ENCODE results near the gene TMEM231.
"Not testable (repeated sequence)": the region's sequence is repeated elsewhere in the genome, so short reads cannot be mapped to it uniquely, and the experiment has no call there.

Gene TMEM231

GRCh38 chr16:75555213-75555706, 792 bp downstream of the TMEM231 start:
- Mint-ChIP-seq H3K4me3 (peak overlapping the region; percentile 81), H3K9me3 (no peaks in the 10 kb centered on the region), H3K27ac (no peak overlapping the region), H3K36me3 (peaks cover 2% of the 10 kb centered on the region), H3K4me1 (peaks cover 23% of the 10 kb centered on the region), H3K27me3 (peaks cover 33% of the 10 kb centered on the region)
- CTCF ChIA-PET, result interaction anchor here (0.7 to 1.5 kb wide), 2 partner anchors 66 to 84 kb away, joined by 4 read pairs; no protein-coding TSS in a partner anchor
- no peak for DNase-seq

GRCh38 chr16:75552951-75553350, 3.1 kb downstream of the TMEM231 start:
- H3K27me3 Mint-ChIP-seq, result peaks cover 20% of the 10 kb centered on the region
- CTCF ChIA-PET, result interaction anchor here (1.5 kb wide), 1 partner anchor 88 kb away, joined by 5 read pairs; the partner anchor contains the start of gene TMEM170A
- H3K36me3 Mint-ChIP-seq, result peaks cover 2% of the 10 kb centered on the region

GRCh38 chr16:75550211-75550662, 5.8 kb downstream of the TMEM231 start:
- Mint-ChIP-seq H3K27me3 (peaks cover 23% of the 10 kb centered on the region), H3K36me3 (no peaks in the 10 kb centered on the region), H3K27ac (no peak overlapping the region), H3K4me3 (no peak overlapping the region), H3K9me3 (no peaks in the 10 kb centered on the region), H3K4me1 (peaks cover 19% of the 10 kb centered on the region)
- CTCF ChIA-PET, result interaction anchor here (0.8 to 3.5 kb wide), 12 partner anchors 9 to 351 kb away, joined by 3 to 32 read pairs (median 4); partner anchors contain the start of gene TMEM170A
- peak; percentile 57 for DNase-seq

More at GRCh38 chr16:75552951-75553350, 3.1 kb downstream of the TMEM231 start:
- peaks cover 29% of the 10 kb centered on the region for H3K4me1 Mint-ChIP-seq
- no peak overlapping the region for H3K4me3 Mint-ChIP-seq
- H3K9me3 Mint-ChIP-seq, result no peaks in the 10 kb centered on the region
- H3K27ac Mint-ChIP-seq, result no peak overlapping the region
- no peak for DNase-seq

- peaks cover 10% of the 10 kb centered on the region for H3K4me1 Mint-ChIP-seq
- DNase-seq, H3K9me3 Mint-ChIP-seq, H3K36me3 Mint-ChIP-seq, H3K27ac Mint-ChIP-seq, CTCF ChIA-PET, H3K4me3 Mint-ChIP-seq: not testable (repeated sequence)
- H3K27me3 Mint-ChIP-seq, result peaks cover 14% of the 10 kb centered on the region
These were observed 7.6 kb downstream of the TMEM231 start for GRCh38 chr16:75548456-75548855.

GRCh38 chr16:75546293-75546692, 9.8 kb downstream of the TMEM231 start:
- CTCF ChIA-PET, result no interaction called here
- peaks cover 8% of the 10 kb centered on the region for H3K4me1 Mint-ChIP-seq
- no peak for DNase-seq
- H3K4me3 Mint-ChIP-seq, result no peak overlapping the region
- H3K27ac Mint-ChIP-seq, result no peak overlapping the region
- H3K27me3 Mint-ChIP-seq, result peaks cover 4% of the 10 kb centered on the region
- H3K36me3 Mint-ChIP-seq, result no peaks in the 10 kb centered on the region
- no peaks in the 10 kb centered on the region for H3K9me3 Mint-ChIP-seq

- H3K27me3 Mint-ChIP-seq, DNase-seq, H3K4me1 Mint-ChIP-seq, H3K4me3 Mint-ChIP-seq, H3K9me3 Mint-ChIP-seq, CTCF ChIA-PET, H3K36me3 Mint-ChIP-seq, H3K27ac Mint-ChIP-seq: not testable (repeated sequence)
These were observed 10.2 kb downstream of the TMEM231 start for GRCh38 chr16:75545879-75546278.

- H3K4me3 Mint-ChIP-seq, H3K4me1 Mint-ChIP-seq, H3K9me3 Mint-ChIP-seq, H3K27ac Mint-ChIP-seq, CTCF ChIA-PET, H3K36me3 Mint-ChIP-seq, DNase-seq, H3K27me3 Mint-ChIP-seq: not testable (repeated sequence)
These were observed 13.6 kb downstream of the TMEM231 start for GRCh38 chr16:75542462-75542861.

GRCh38 chr16:75541236-75541635, 14.8 kb downstream of the TMEM231 start:
- CTCF ChIA-PET, result no interaction called here
- H3K4me3 Mint-ChIP-seq, result no peak overlapping the region
- DNase-seq, result no peak
- H3K27me3 Mint-ChIP-seq, result no peaks in the 10 kb centered on the region
- H3K27ac Mint-ChIP-seq, result no peak overlapping the region
- no peaks in the 10 kb centered on the region for H3K4me1 Mint-ChIP-seq
- H3K9me3 Mint-ChIP-seq, result no peaks in the 10 kb centered on the region
- H3K36me3 Mint-ChIP-seq, result no peaks in the 10 kb centered on the region

- H3K27me3 Mint-ChIP-seq, DNase-seq, H3K27ac Mint-ChIP-seq, H3K4me3 Mint-ChIP-seq, CTCF ChIA-PET, H3K4me1 Mint-ChIP-seq, H3K36me3 Mint-ChIP-seq, H3K9me3 Mint-ChIP-seq: not testable (repeated sequence)
These were observed 17.0 kb downstream of the TMEM231 start for GRCh38 chr16:75538882-75539565.

- DNase-seq, result no peak
- Mint-ChIP-seq H3K4me1 (no peaks in the 10 kb centered on the region), H3K4me3 (no peak overlapping the region), H3K27ac (no peak overlapping the region), H3K27me3 (peaks cover 6% of the 10 kb centered on the region), H3K9me3 (no peaks in the 10 kb centered on the region), H3K36me3 (no peaks in the 10 kb centered on the region)
- CTCF ChIA-PET, result no interaction called here
These were observed 18.3 kb downstream of the TMEM231 start for GRCh38 chr16:75537776-75538175.

- Mint-ChIP-seq H3K4me1 (no peaks in the 10 kb centered on the region), H3K27me3 (peaks cover 6% of the 10 kb centered on the region), H3K27ac (no peak within 1 kb of the TSS), H3K36me3 (no peaks in the 10 kb centered on the region), H3K4me3 (no peak within 1 kb of the TSS), H3K9me3 (no peaks in the 10 kb centered on the region)
- CTCF ChIA-PET, result no interaction called here
- no peak for DNase-seq
These were observed 20.2 kb downstream of the TMEM231 start, which contains the start of gene CHST5 for GRCh38 chr16:75535901-75536300. CHST5 (minus strand) TSS chr16:75536108; CDS start chr16:75530384, 5,724 bp downstream.

- DNase-seq, result no peak
- H3K9me3 Mint-ChIP-seq, result no peaks in the 10 kb centered on the region
- peaks cover 6% of the 10 kb centered on the region for H3K27me3 Mint-ChIP-seq
- no peak overlapping the region for H3K4me3 Mint-ChIP-seq
- H3K4me1 Mint-ChIP-seq, result no peaks in the 10 kb centered on the region
- CTCF ChIA-PET, result interaction anchor here (1.5 kb wide), 1 partner anchor 13 kb away, joined by 5 read pairs; no protein-coding TSS in a partner anchor
- no peak overlapping the region for H3K27ac Mint-ChIP-seq
- H3K36me3 Mint-ChIP-seq, result no peaks in the 10 kb centered on the region
These were observed 20.7 kb downstream of the TMEM231 start for GRCh38 chr16:75535211-75535843.

GRCh38 chr16:75534560-75535205, 21.4 kb downstream of the TMEM231 start:
- Mint-ChIP-seq H3K4me3 (no peak overlapping the region), H3K27me3 (peaks cover 6% of the 10 kb centered on the region), H3K27ac (no peak overlapping the region), H3K9me3 (no peaks in the 10 kb centered on the region), H3K4me1 (no peaks in the 10 kb centered on the region), H3K36me3 (no peaks in the 10 kb centered on the region)
- DNase-seq, result no peak
- CTCF ChIA-PET, result interaction anchor here (1.5 kb wide), 1 partner anchor 12 kb away, joined by 5 read pairs; no protein-coding TSS in a partner anchor

- peaks cover 6% of the 10 kb centered on the region for H3K27me3 Mint-ChIP-seq
- DNase-seq, result no peak
- H3K27ac Mint-ChIP-seq, result no peak overlapping the region
- no peaks in the 10 kb centered on the region for H3K36me3 Mint-ChIP-seq
- H3K4me1 Mint-ChIP-seq, result no peaks in the 10 kb centered on the region
- H3K9me3 Mint-ChIP-seq, result no peaks in the 10 kb centered on the region
- CTCF ChIA-PET, result interaction anchor here (0.6 kb wide), 1 partner anchor 15 kb away, joined by 3 read pairs; no protein-coding TSS in a partner anchor
- H3K4me3 Mint-ChIP-seq, result no peak overlapping the region
These were observed 23.3 kb downstream of the TMEM231 start for GRCh38 chr16:75532791-75533190.

Measured in activated naive CD4-positive, alpha-beta T cell treated with anti-CD3 and anti-CD28 coated beads, Interleukin-2, amount 10 ng/mL, durations not matched to agents 7 days and 5 days (primary cell).